ENCODE measurements around the gene TMEM245.

GRCh38 chr9:109033941-109034700 lies 85.6 kb downstream of the TMEM245 start:
- TF ChIP-seq POLR2A (IDR thresholded peaks at IDR 0.05; ENCODE audit: low read depth, low read length) (no peak), POLR2AphosphoS5 (IDR thresholded peaks at IDR 0.05; ENCODE audit: low read depth, low read length) (no peak), TAF1 (IDR thresholded peaks at IDR 0.05; ENCODE audit: borderline replicate concordance, low read depth, low read length) (no peak)
